ENCODE data around the gene MGAT4A. TPM values are rescaled to one million over a fixed set of nuclear protein-coding genes. Genes with fewer than 3 reads are reported as not detected.
A peak's percentile ranks its signal among the peaks of the same experiment; 100 is the strongest.

Gene MGAT4A
- total RNA-seq, 1 donor from 2014 or later, result 35.8 TPM

DNA sequence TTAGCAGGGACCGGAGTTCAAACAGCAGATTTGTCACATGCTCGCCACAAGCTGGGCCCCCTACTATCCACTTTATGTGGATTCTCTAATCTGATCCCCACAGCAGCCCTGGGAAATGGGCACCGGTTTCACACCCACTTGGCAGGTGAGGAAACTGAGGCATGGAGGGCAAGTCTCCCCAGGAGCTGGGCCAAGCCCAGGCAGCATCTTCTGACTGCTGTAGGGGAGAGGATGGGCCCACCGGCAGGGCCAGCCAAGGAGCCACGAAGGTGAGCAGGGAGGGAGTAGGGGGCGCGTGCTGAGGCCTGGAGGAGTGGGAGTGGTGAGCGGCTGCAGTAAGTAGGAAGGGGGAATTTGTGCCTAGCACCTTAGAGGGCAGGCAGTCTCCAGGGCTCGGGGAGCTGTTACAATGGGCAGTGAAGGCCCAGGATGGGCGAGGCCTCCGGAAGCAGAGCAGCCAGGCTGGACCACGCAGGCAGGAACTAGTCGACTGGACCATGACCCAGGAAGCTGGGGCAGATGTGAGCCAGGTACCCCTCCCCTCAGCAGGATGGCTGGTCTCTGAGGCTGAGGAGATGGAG lies 159.7 kb downstream of the MGAT4A start:
- peaks cover 8% of the 10 kb centered on the region for H3K27me3 Mint-ChIP-seq (ENCODE audit: unreplicated experiment)
- peaks cover 14% of the 10 kb centered on the region for H3K36me3 Mint-ChIP-seq (ENCODE audit: unreplicated experiment)
- no peak for DNase-seq
- no peak overlapping the region for H3K27ac Mint-ChIP-seq (ENCODE audit: unreplicated experiment)
- H3K9me3 Mint-ChIP-seq (ENCODE audit: unreplicated experiment), result peaks cover 5% of the 10 kb centered on the region
- H3K4me1 Mint-ChIP-seq (ENCODE audit: low read depth, unreplicated experiment), result no peaks in the 10 kb centered on the region
- TF ChIP-seq, protein P1, sequence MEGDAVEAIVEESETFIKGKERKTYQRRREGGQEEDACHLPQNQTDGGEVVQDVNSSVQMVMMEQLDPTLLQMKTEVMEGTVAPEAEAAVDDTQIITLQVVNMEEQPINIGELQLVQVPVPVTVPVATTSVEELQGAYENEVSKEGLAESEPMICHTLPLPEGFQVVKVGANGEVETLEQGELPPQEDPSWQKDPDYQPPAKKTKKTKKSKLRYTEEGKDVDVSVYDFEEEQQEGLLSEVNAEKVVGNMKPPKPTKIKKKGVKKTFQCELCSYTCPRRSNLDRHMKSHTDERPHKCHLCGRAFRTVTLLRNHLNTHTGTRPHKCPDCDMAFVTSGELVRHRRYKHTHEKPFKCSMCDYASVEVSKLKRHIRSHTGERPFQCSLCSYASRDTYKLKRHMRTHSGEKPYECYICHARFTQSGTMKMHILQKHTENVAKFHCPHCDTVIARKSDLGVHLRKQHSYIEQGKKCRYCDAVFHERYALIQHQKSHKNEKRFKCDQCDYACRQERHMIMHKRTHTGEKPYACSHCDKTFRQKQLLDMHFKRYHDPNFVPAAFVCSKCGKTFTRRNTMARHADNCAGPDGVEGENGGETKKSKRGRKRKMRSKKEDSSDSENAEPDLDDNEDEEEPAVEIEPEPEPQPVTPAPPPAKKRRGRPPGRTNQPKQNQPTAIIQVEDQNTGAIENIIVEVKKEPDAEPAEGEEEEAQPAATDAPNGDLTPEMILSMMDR (IDR thresholded peaks at IDR 0.05; ENCODE audit: partially characterized antibody, unreplicated experiment), result no peak
- H3K4me3 Mint-ChIP-seq (ENCODE audit: unreplicated experiment), result no peak overlapping the region

DNA sequence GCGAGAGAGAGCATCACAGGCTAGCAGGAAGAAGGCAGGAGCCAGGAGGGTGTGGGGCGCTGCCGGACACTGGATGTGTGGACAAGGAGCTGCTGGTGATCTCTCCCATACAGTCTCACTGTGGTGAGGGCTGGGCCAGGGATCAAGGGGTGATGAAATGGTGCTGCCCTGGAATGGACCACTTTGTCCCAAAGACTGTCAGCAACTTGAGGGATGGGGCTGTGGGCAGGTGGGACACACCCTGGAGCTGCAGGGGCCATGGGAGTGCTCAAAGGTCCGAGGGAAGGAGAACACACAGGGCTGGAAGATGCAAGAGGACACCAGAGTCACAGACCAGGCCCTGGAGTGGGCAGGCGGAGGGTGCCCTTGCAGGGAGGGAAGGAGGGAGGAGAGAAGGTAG lies 160.6 kb downstream of the MGAT4A start:
- TF ChIP-seq, protein P1 (IDR thresholded peaks at IDR 0.05; ENCODE audit: partially characterized antibody, unreplicated experiment), result no peak
- no peaks in the 10 kb centered on the region for H3K4me1 Mint-ChIP-seq (ENCODE audit: low read depth, unreplicated experiment)
- DNase-seq, result no peak
- peaks cover 14% of the 10 kb centered on the region for H3K36me3 Mint-ChIP-seq (ENCODE audit: unreplicated experiment)
- H3K4me3 Mint-ChIP-seq (ENCODE audit: unreplicated experiment), result no peak overlapping the region
- H3K9me3 Mint-ChIP-seq (ENCODE audit: unreplicated experiment), result peaks cover 5% of the 10 kb centered on the region
- H3K27me3 Mint-ChIP-seq (ENCODE audit: unreplicated experiment), result peaks cover 10% of the 10 kb centered on the region
- H3K27ac Mint-ChIP-seq (ENCODE audit: unreplicated experiment), result no peak overlapping the region

GRCh38 chr2:98569915-98570314 lies 161.0 kb downstream of the MGAT4A start:
- Mint-ChIP-seq H3K27me3 (ENCODE audit: unreplicated experiment) (peaks cover 10% of the 10 kb centered on the region), H3K36me3 (ENCODE audit: unreplicated experiment) (peaks cover 14% of the 10 kb centered on the region), H3K9me3 (ENCODE audit: unreplicated experiment) (peaks cover 5% of the 10 kb centered on the region), H3K27ac (ENCODE audit: unreplicated experiment) (no peak overlapping the region), H3K4me1 (ENCODE audit: low read depth, unreplicated experiment) (no peaks in the 10 kb centered on the region), H3K4me3 (ENCODE audit: unreplicated experiment) (no peak overlapping the region)
- TF ChIP-seq, protein P1 (IDR thresholded peaks at IDR 0.05; ENCODE audit: partially characterized antibody, unreplicated experiment), result no peak
- DNase-seq, result no peak

- H3K4me3 Mint-ChIP-seq (ENCODE audit: unreplicated experiment), result no peak overlapping the region
- H3K27ac Mint-ChIP-seq (ENCODE audit: unreplicated experiment), result no peak overlapping the region
- peaks cover 5% of the 10 kb centered on the region for H3K9me3 Mint-ChIP-seq (ENCODE audit: unreplicated experiment)
- peaks cover 14% of the 10 kb centered on the region for H3K36me3 Mint-ChIP-seq (ENCODE audit: unreplicated experiment)
- H3K4me1 Mint-ChIP-seq (ENCODE audit: low read depth, unreplicated experiment), result no peaks in the 10 kb centered on the region
- TF ChIP-seq, protein P1 (IDR thresholded peaks at IDR 0.05; ENCODE audit: partially characterized antibody, unreplicated experiment), result peak; percentile 96
- H3K27me3 Mint-ChIP-seq (ENCODE audit: unreplicated experiment), result peaks cover 10% of the 10 kb centered on the region
- DNase-seq, result peak; percentile 83
Observed at GRCh38 chr2:98569197-98569793, 161.6 kb downstream of the MGAT4A start.

Other genes starting within 250 kb of the MGAT4A start
- gene COA5, start 122.6 kb downstream of the MGAT4A start, total RNA-seq (ENCODE audit: unreplicated experiment), result 29.6 TPM
- 43.0 TPM for gene UNC50, start 122.5 kb downstream of the MGAT4A start, total RNA-seq (ENCODE audit: unreplicated experiment)
- gene CRACDL, start 205.1 kb upstream of the MGAT4A start, total RNA-seq (ENCODE audit: unreplicated experiment), result 2.1 TPM

Measured in glutamatergic neuron (in vitro differentiated cells).